Effector memory CD4-positive, alpha-beta T cell (primary cell): ENCODE results near the gene TMPRSS15.

Source experiments
- DNase-seq, 3 donors: peaks; one replicate each; pipeline ENCODE4 v3.0.0-alpha.2; 2020
- H3K27ac ChIP-seq: 2 replicates; pipeline ENCODE4 v1.7.0; 2013; ENCODE audit warnings: mild to moderate bottlenecking, low read length, moderate library complexity; ENCODE audit not compliant: insufficient read depth, poor library complexity, severe bottlenecking
- H3K27me3 ChIP-seq: replicated peaks from 2 replicates; pipeline ENCODE4 v1.7.0; 2013; ENCODE audit warnings: mild to moderate bottlenecking, low read length; ENCODE audit not compliant: insufficient read depth, control insufficient read depth, poor library complexity, severe bottlenecking
- H3K36me3 ChIP-seq: 2 replicates; pipeline ENCODE4 v1.7.0; 2013; ENCODE audit warnings: mild to moderate bottlenecking, low read length, moderate library complexity; ENCODE audit not compliant: control insufficient read depth, insufficient read depth
- H3K4me1 ChIP-seq: 2 replicates; pipeline ENCODE4 v1.7.0; 2013; ENCODE audit warnings: low read length, mild to moderate bottlenecking; ENCODE audit not compliant: control insufficient read depth, insufficient read depth, poor library complexity, severe bottlenecking
- H3K4me3 ChIP-seq: 2 replicates; pipeline ENCODE4 v1.7.0; 2013; ENCODE audit warnings: low read length, low read depth, mild to moderate bottlenecking; ENCODE audit not compliant: insufficient read depth, poor library complexity, severe bottlenecking
- H3K9me3 ChIP-seq: 2 replicates; pipeline ENCODE4 v1.7.0; 2013; ENCODE audit warnings: mild to moderate bottlenecking, low read length, moderate library complexity; ENCODE audit not compliant: control insufficient read depth

Gene TMPRSS15

GRCh38 chr21:18289876-18290275 is 113.7 kb downstream of the TMPRSS15 start:
- DNase-seq: no peak
- Histone ChIP-seq H3K36me3 (no peaks in the 10 kb centered on the region), H3K9me3 (no peaks in the 10 kb centered on the region), H3K27me3 (no peaks in the 10 kb centered on the region), H3K4me1 (no peaks in the 10 kb centered on the region), H3K27ac (no peak overlapping the region), H3K4me3 (no peak overlapping the region)

DNA sequence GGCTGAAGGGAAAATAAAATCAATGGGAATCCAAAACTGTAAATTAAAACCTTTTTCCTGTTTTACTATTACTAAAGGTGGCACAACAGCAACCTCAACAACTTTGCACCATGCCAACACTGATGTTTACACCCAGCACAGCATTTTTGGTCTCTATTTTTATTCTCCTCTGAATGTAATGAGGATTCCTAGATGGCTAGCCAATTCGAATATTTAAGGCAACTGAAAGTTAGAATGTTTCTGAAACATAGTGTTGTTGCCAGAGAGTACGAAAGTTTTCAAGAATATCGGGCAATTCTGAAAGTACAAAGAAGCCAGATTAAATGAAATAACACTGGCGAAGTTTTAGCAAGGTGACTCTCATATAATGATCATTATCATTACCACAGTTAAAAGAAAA is 118.2 kb downstream of the TMPRSS15 start:
- H3K9me3 ChIP-seq: no peaks in the 10 kb centered on the region
- H3K4me3 ChIP-seq: no peak overlapping the region
- no peaks in the 10 kb centered on the region for H3K27me3 ChIP-seq
- no peaks in the 10 kb centered on the region for H3K36me3 ChIP-seq
- no peak overlapping the region for H3K27ac ChIP-seq
- no peaks in the 10 kb centered on the region for H3K4me1 ChIP-seq
- no peak for DNase-seq

- Histone ChIP-seq H3K27ac (no peak overlapping the region), H3K4me3 (no peak overlapping the region), H3K4me1 (no peaks in the 10 kb centered on the region), H3K36me3 (no peaks in the 10 kb centered on the region), H3K27me3 (no peaks in the 10 kb centered on the region), H3K9me3 (no peaks in the 10 kb centered on the region)
- DNase-seq: no peak
Measured at GRCh38 chr21:18275781-18276180, 127.8 kb downstream of the TMPRSS15 start.

DNA sequence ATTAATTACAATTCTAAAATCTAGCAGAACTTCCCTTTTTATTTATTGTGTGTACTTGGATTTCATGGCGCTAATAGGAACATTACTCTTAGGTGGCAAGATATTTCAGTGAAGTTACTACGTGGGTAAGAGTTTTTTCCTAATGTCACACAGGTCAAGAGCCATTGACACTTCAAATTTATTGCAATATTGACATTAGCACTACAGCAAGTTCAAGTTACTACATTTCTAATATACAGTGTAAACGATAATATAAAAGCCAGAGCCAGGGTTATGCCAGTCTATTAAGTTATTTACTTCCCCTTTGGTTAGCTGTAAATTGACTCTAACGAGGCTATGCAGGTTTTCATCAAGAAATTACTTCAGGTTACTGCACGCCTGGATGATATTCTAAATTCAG is 129.2 kb downstream of the TMPRSS15 start:
- no peak for DNase-seq
- H3K27me3 ChIP-seq: no peaks in the 10 kb centered on the region
- H3K4me1 ChIP-seq: no peaks in the 10 kb centered on the region
- no peaks in the 10 kb centered on the region for H3K36me3 ChIP-seq
- no peak overlapping the region for H3K4me3 ChIP-seq
- no peaks in the 10 kb centered on the region for H3K9me3 ChIP-seq
- no peak overlapping the region for H3K27ac ChIP-seq

GRCh38 chr21:18273400-18273799 is 130.2 kb downstream of the TMPRSS15 start:
- Histone ChIP-seq H3K36me3 (no peaks in the 10 kb centered on the region), H3K4me3 (no peak overlapping the region), H3K9me3 (no peaks in the 10 kb centered on the region), H3K27me3 (no peaks in the 10 kb centered on the region), H3K4me1 (no peaks in the 10 kb centered on the region), H3K27ac (no peak overlapping the region)
- no peak for DNase-seq

- DNase-seq: no peak
- no peaks in the 10 kb centered on the region for H3K27me3 ChIP-seq
- H3K4me1 ChIP-seq: no peaks in the 10 kb centered on the region
- no peak overlapping the region for H3K27ac ChIP-seq
- H3K4me3 ChIP-seq: no peak overlapping the region
- H3K36me3 ChIP-seq: no peaks in the 10 kb centered on the region
- H3K9me3 ChIP-seq: no peaks in the 10 kb centered on the region
Measured at GRCh38 chr21:18269856-18270255, 133.7 kb downstream of the TMPRSS15 start.

DNA sequence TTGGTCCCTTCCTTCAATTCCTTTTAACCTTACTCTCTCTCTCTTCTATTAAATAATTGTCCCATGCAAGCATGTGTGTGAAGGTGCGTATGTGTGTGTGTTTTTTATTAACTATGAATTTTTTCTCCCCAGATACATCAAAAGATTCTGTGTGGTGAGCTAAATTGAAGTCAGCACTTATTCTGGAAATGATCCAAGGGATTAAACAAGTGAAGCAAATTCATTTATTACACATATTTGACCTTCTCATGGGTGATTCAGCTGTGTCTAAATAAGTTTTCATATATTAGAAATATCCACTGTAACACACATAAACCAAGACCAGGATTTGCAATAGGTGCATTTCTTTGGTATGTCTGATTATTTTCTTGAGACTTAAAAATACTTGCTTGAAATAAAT is 134.7 kb downstream of the TMPRSS15 start:
- Histone ChIP-seq H3K9me3 (no peaks in the 10 kb centered on the region), H3K27me3 (no peaks in the 10 kb centered on the region), H3K27ac (no peak overlapping the region), H3K4me1 (no peaks in the 10 kb centered on the region), H3K36me3 (no peaks in the 10 kb centered on the region), H3K4me3 (no peak overlapping the region)
- DNase-seq: no peak

GRCh38 chr21:18267496-18267895 is 136.1 kb downstream of the TMPRSS15 start:
- no peaks in the 10 kb centered on the region for H3K4me1 ChIP-seq
- no peaks in the 10 kb centered on the region for H3K36me3 ChIP-seq
- H3K9me3 ChIP-seq: no peaks in the 10 kb centered on the region
- no peak overlapping the region for H3K4me3 ChIP-seq
- no peak overlapping the region for H3K27ac ChIP-seq
- H3K27me3 ChIP-seq: no peaks in the 10 kb centered on the region
- no peak for DNase-seq

DNA sequence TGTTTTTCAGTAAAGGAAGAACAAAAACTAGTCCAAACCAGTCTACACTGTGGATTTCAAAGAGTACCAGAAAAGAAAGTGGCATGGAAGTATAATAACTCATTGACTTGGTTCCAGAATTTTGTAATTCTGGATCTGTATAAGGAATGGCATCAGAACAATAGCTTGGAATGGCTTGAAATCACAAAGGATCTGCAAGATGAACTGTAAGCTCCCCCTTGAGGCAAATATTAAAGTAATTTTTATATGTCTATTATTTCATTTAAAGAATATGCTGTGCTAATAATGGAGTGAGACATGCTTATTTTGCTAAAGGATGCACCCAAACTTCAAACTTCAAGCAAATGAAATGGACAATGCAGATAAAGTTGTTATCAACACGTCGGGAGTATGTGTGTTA is 137.6 kb downstream of the TMPRSS15 start:
- H3K27me3 ChIP-seq: no peaks in the 10 kb centered on the region
- H3K36me3 ChIP-seq: no peaks in the 10 kb centered on the region
- no peak for DNase-seq
- H3K27ac ChIP-seq: no peak overlapping the region
- H3K4me3 ChIP-seq: no peak overlapping the region
- H3K9me3 ChIP-seq: no peaks in the 10 kb centered on the region
- no peaks in the 10 kb centered on the region for H3K4me1 ChIP-seq

DNA sequence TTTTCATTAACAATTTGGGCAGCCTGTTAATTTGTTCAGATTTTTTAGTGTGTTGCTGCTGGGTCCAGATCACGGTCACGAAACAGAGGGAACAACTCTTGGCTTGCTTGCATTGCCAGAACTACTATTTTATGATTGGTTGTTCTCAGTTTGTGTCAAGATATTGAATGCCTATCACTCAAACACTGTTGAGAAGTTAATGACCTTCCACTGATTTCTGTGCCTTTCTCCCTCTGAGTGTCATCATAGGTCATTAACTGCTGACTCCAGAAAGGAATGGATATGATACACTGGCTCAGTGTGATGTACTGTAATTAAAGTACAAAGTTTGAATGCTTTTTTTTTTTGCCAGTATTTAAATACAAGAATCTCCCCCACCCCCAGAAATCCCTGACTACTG is 149.8 kb downstream of the TMPRSS15 start:
- H3K27ac ChIP-seq: no peak overlapping the region
- H3K36me3 ChIP-seq: no peaks in the 10 kb centered on the region
- H3K27me3 ChIP-seq: no peaks in the 10 kb centered on the region
- no peak for DNase-seq
- no peaks in the 10 kb centered on the region for H3K4me1 ChIP-seq
- H3K9me3 ChIP-seq: no peaks in the 10 kb centered on the region
- H3K4me3 ChIP-seq: no peak overlapping the region

- Histone ChIP-seq H3K36me3 (no peaks in the 10 kb centered on the region), H3K9me3 (no peaks in the 10 kb centered on the region), H3K4me1 (no peaks in the 10 kb centered on the region), H3K4me3 (no peak overlapping the region), H3K27me3 (no peaks in the 10 kb centered on the region), H3K27ac (no peak overlapping the region)
- no peak for DNase-seq
Measured at GRCh38 chr21:18253221-18253620, 150.4 kb downstream of the TMPRSS15 start.
